Measurements from ENCODE around the gene DAPK1. TPM values are rescaled to one million over a fixed set of nuclear protein-coding genes. Genes with fewer than 3 reads are reported as not detected.
A peak's percentile ranks its signal among the peaks of the same experiment; 100 is the strongest.
"Not testable (repeated sequence)": the region's sequence is repeated elsewhere in the genome, so short reads cannot be mapped to it uniquely, and the experiment has no call there.

The DAPK1 gene
- total and polyA plus RNA-seq, 9 donors: 14.9 to 24.3 (median 18.8) TPM

- 100% methylated on average over 2 of the region's 7 CpGs for WGBS (ENCODE audit: insufficient coverage)
- Histone ChIP-seq H3K27ac (ENCODE audit: low read length) (no peak overlapping the region), H3K9me3 (replicated peaks; ENCODE audit: control insufficient read depth, low read depth, low read length) (no peaks in the 10 kb centered on the region), H3K4me1 (ENCODE audit: control insufficient read depth, insufficient read depth, low read length) (no peaks in the 10 kb centered on the region), H3K27me3 (ENCODE audit: control insufficient read depth, insufficient read depth, low read length) (no peaks in the 10 kb centered on the region), H3K36me3 (ENCODE audit: control insufficient read depth, insufficient read depth, low read length) (peaks cover 24% of the 10 kb centered on the region), H3K4me3 (ENCODE audit: low read length) (no peak overlapping the region)
- DNase-seq: no peak
These were observed 235.8 kb downstream of the DAPK1 start for GRCh38 chr9:87733273-87734052.

- H3K4me3 ChIP-seq (ENCODE audit: low read length): no peak overlapping the region
- no peaks in the 10 kb centered on the region for H3K9me3 ChIP-seq (replicated peaks; ENCODE audit: control insufficient read depth, low read depth, low read length)
- no CpG with 5 or more reads among the region's 2 CpGs for WGBS (ENCODE audit: insufficient coverage)
- no peak overlapping the region for H3K27ac ChIP-seq (ENCODE audit: low read length)
- no peaks in the 10 kb centered on the region for H3K27me3 ChIP-seq (ENCODE audit: control insufficient read depth, insufficient read depth, low read length)
- H3K4me1 ChIP-seq (ENCODE audit: control insufficient read depth, insufficient read depth, low read length): no peaks in the 10 kb centered on the region
- peak; percentile 45 for DNase-seq
- peaks cover 18% of the 10 kb centered on the region for H3K36me3 ChIP-seq (ENCODE audit: control insufficient read depth, insufficient read depth, low read length)
These were observed 236.4 kb downstream of the DAPK1 start for GRCh38 chr9:87734106-87734505.

- Histone ChIP-seq H3K9me3 (replicated peaks; ENCODE audit: control insufficient read depth, low read depth, low read length) (no peaks in the 10 kb centered on the region), H3K4me3 (ENCODE audit: low read length) (no peak overlapping the region), H3K36me3 (ENCODE audit: control insufficient read depth, insufficient read depth, low read length) (no peaks in the 10 kb centered on the region), H3K27ac (ENCODE audit: low read length) (no peak overlapping the region), H3K27me3 (ENCODE audit: control insufficient read depth, insufficient read depth, low read length) (no peaks in the 10 kb centered on the region), H3K4me1 (ENCODE audit: control insufficient read depth, insufficient read depth, low read length) (no peaks in the 10 kb centered on the region)
- no peak for DNase-seq
- WGBS (ENCODE audit: insufficient coverage): 92% methylated on average over 2 of the region's 3 CpGs
These were observed 241.9 kb downstream of the DAPK1 start for GRCh38 chr9:87739546-87739945.

- Histone ChIP-seq H3K36me3 (ENCODE audit: control insufficient read depth, insufficient read depth, low read length) (no peaks in the 10 kb centered on the region), H3K27ac (ENCODE audit: low read length) (no peak overlapping the region), H3K9me3 (replicated peaks; ENCODE audit: control insufficient read depth, low read depth, low read length) (no peaks in the 10 kb centered on the region), H3K4me1 (ENCODE audit: control insufficient read depth, insufficient read depth, low read length) (no peaks in the 10 kb centered on the region), H3K27me3 (ENCODE audit: control insufficient read depth, insufficient read depth, low read length) (no peaks in the 10 kb centered on the region), H3K4me3 (ENCODE audit: low read length) (no peak overlapping the region)
- 40% methylated on average over 1 of the region's 3 CpGs for whole genome bisulfite sequencing (ENCODE audit: insufficient coverage)
- no peak for DNase-seq
These were observed 242.5 kb downstream of the DAPK1 start for GRCh38 chr9:87740209-87740608.

- no peaks in the 10 kb centered on the region for H3K9me3 ChIP-seq (replicated peaks; ENCODE audit: control insufficient read depth, low read depth, low read length)
- no peak for DNase-seq
- H3K27me3 ChIP-seq (ENCODE audit: control insufficient read depth, insufficient read depth, low read length): no peaks in the 10 kb centered on the region
- WGBS (ENCODE audit: insufficient coverage): 30% methylated on average over 2 of the region's 4 CpGs
- H3K4me3 ChIP-seq (ENCODE audit: low read length): no peak overlapping the region
- H3K4me1 ChIP-seq (ENCODE audit: control insufficient read depth, insufficient read depth, low read length): no peaks in the 10 kb centered on the region
- no peaks in the 10 kb centered on the region for H3K36me3 ChIP-seq (ENCODE audit: control insufficient read depth, insufficient read depth, low read length)
- H3K27ac ChIP-seq (ENCODE audit: low read length): no peak overlapping the region
These were observed 243.7 kb downstream of the DAPK1 start for GRCh38 chr9:87741326-87741725.

GRCh38 chr9:87741891-87742290 is 244.2 kb downstream of the DAPK1 start:
- 0% methylated on average over 2 of the region's 5 CpGs for WGBS (ENCODE audit: insufficient coverage)
- Histone ChIP-seq H3K27ac (ENCODE audit: low read length) (no peak overlapping the region), H3K27me3 (ENCODE audit: control insufficient read depth, insufficient read depth, low read length) (no peaks in the 10 kb centered on the region), H3K4me1 (ENCODE audit: control insufficient read depth, insufficient read depth, low read length) (no peaks in the 10 kb centered on the region), H3K4me3 (ENCODE audit: low read length) (no peak overlapping the region), H3K36me3 (ENCODE audit: control insufficient read depth, insufficient read depth, low read length) (no peaks in the 10 kb centered on the region), H3K9me3 (replicated peaks; ENCODE audit: control insufficient read depth, low read depth, low read length) (no peaks in the 10 kb centered on the region)
- no peak for DNase-seq

GRCh38 chr9:87742813-87743428 is 245.3 kb downstream of the DAPK1 start:
- no peaks in the 10 kb centered on the region for H3K9me3 ChIP-seq (replicated peaks; ENCODE audit: control insufficient read depth, low read depth, low read length)
- no peaks in the 10 kb centered on the region for H3K36me3 ChIP-seq (ENCODE audit: control insufficient read depth, insufficient read depth, low read length)
- no peak overlapping the region for H3K27ac ChIP-seq (ENCODE audit: low read length)
- no peaks in the 10 kb centered on the region for H3K4me1 ChIP-seq (ENCODE audit: control insufficient read depth, insufficient read depth, low read length)
- WGBS (ENCODE audit: insufficient coverage): 80% methylated on average over 1 of the region's 3 CpGs
- DNase-seq: no peak
- peaks cover 5% of the 10 kb centered on the region for H3K27me3 ChIP-seq (ENCODE audit: control insufficient read depth, insufficient read depth, low read length)
- H3K4me3 ChIP-seq (ENCODE audit: low read length): no peak overlapping the region

GRCh38 chr9:87744247-87744646 is 246.6 kb downstream of the DAPK1 start:
- H3K36me3 ChIP-seq (ENCODE audit: control insufficient read depth, insufficient read depth, low read length); H3K4me1 ChIP-seq (ENCODE audit: control insufficient read depth, insufficient read depth, low read length); H3K27ac ChIP-seq (ENCODE audit: low read length); H3K9me3 ChIP-seq (replicated peaks; ENCODE audit: control insufficient read depth, low read depth, low read length); DNase-seq; H3K4me3 ChIP-seq (ENCODE audit: low read length); H3K27me3 ChIP-seq (ENCODE audit: control insufficient read depth, insufficient read depth, low read length): not testable (repeated sequence)
- no CpG with 5 or more reads among the region's 7 CpGs for WGBS (ENCODE audit: insufficient coverage)

- WGBS (ENCODE audit: insufficient coverage): no CpG with 5 or more reads among the region's 4 CpGs
- no peaks in the 10 kb centered on the region for H3K4me1 ChIP-seq (ENCODE audit: control insufficient read depth, insufficient read depth, low read length)
- no peaks in the 10 kb centered on the region for H3K36me3 ChIP-seq (ENCODE audit: control insufficient read depth, insufficient read depth, low read length)
- no peak for DNase-seq
- H3K9me3 ChIP-seq (replicated peaks; ENCODE audit: control insufficient read depth, low read depth, low read length): no peaks in the 10 kb centered on the region
- H3K4me3 ChIP-seq (ENCODE audit: low read length): no peak overlapping the region
- H3K27me3 ChIP-seq (ENCODE audit: control insufficient read depth, insufficient read depth, low read length): peaks cover 8% of the 10 kb centered on the region
- no peak overlapping the region for H3K27ac ChIP-seq (ENCODE audit: low read length)
These were observed 248.5 kb downstream of the DAPK1 start for GRCh38 chr9:87746186-87746585.

GRCh38 chr9:87748881-87749280 is 251.2 kb downstream of the DAPK1 start:
- peak overlapping the region; percentile 49 for H3K27ac ChIP-seq (ENCODE audit: low read length)
- peaks cover 8% of the 10 kb centered on the region for H3K27me3 ChIP-seq (ENCODE audit: control insufficient read depth, insufficient read depth, low read length)
- no peaks in the 10 kb centered on the region for H3K36me3 ChIP-seq (ENCODE audit: control insufficient read depth, insufficient read depth, low read length)
- H3K4me1 ChIP-seq (ENCODE audit: control insufficient read depth, insufficient read depth, low read length): no peaks in the 10 kb centered on the region
- H3K4me3 ChIP-seq (ENCODE audit: low read length): no peak overlapping the region
- no CpG with 5 or more reads among the region's 1 CpG for WGBS (ENCODE audit: insufficient coverage)
- peaks cover 4% of the 10 kb centered on the region for H3K9me3 ChIP-seq (replicated peaks; ENCODE audit: control insufficient read depth, low read depth, low read length)
- no peak for DNase-seq

Data from muscle of leg (tissue), 11 donors.